Measurements from ENCODE around the gene ADAMTSL1.
"Not testable (repeated sequence)": the region's sequence is repeated elsewhere in the genome, so short reads cannot be mapped to it uniquely, and the experiment has no call there.

DNA sequence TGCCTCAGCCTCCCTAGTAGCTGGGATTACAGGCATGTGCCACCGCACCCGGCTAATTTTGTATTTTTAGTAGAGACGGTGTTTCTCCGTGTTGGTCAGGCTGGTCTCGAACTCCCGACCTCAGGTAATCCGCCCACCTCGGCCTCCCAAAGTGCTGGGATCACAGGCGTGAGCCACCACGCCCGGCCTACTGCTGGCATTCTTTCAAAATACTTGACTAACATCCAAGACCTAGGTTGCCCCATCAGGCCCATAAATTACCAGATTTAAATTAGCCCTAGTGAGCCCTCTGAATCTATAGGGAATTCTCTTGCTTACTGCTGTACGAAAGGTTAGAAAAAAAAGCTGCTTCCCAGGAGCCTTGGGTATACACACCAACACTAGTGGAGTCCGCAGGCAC is 456.7 kb downstream of the ADAMTSL1 start:
- TF ChIP-seq, protein P1, sequence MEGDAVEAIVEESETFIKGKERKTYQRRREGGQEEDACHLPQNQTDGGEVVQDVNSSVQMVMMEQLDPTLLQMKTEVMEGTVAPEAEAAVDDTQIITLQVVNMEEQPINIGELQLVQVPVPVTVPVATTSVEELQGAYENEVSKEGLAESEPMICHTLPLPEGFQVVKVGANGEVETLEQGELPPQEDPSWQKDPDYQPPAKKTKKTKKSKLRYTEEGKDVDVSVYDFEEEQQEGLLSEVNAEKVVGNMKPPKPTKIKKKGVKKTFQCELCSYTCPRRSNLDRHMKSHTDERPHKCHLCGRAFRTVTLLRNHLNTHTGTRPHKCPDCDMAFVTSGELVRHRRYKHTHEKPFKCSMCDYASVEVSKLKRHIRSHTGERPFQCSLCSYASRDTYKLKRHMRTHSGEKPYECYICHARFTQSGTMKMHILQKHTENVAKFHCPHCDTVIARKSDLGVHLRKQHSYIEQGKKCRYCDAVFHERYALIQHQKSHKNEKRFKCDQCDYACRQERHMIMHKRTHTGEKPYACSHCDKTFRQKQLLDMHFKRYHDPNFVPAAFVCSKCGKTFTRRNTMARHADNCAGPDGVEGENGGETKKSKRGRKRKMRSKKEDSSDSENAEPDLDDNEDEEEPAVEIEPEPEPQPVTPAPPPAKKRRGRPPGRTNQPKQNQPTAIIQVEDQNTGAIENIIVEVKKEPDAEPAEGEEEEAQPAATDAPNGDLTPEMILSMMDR (IDR thresholded peaks at IDR 0.05) = not testable (repeated sequence)
- not testable (repeated sequence) for TF ChIP-seq ZFX (IDR thresholded peaks at IDR 0.05; ENCODE audit: borderline replicate concordance)

Measured in 22Rv1 (cell line).